ENCODE data around the gene SERPINI1. TPM values are rescaled to one million over a fixed set of nuclear protein-coding genes. Genes with fewer than 3 reads are reported as not detected.
A peak's percentile ranks its signal among the peaks of the same experiment; 100 is the strongest.

SERPINI1 gene
- total RNA-seq, 1 experiment from 2014 or later: 6.4 TPM

DNA sequence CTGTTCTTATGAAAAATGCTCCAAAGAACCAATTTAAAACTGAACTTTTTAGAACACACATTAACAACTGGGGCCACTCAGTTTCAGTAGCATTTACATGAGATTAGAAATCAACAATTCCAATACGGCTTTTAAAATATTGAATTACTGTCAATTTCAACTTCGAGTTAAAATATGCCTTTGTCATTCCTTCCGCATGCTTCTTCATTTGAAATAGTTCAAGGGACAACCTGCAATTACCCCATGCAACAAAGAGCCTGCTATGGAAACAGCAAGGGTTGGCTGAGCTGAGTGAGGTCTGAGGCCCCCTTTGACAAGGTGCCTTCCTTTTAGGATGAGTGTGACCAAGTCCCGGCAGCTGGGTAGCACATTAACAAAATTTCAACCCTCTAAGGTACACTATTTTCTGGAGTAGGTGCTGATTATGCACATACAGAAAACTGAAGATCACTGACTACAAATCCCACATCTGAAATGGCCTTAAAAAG is 12.5 kb upstream of the SERPINI1 start:
- ATAC-seq (peak; percentile 72), DNase-seq (ENCODE audit: low spot score) (no peak)
- peaks cover 17% of the 10 kb centered on the region for H3K9me3 Mint-ChIP-seq
- no peaks in the 10 kb centered on the region for H3K27me3 Mint-ChIP-seq (ENCODE audit: low read depth)
- ChIA-PET POLR2A (interaction anchor here (2.0 kb wide), 1 partner anchor 13 kb away, joined by 5 read pairs; the partner anchor contains the start of gene SERPINI1), CTCF (interaction anchor here (1.5 to 1.9 kb wide), 2 partner anchors 18 to 343 kb away, joined by 7 read pairs; partner anchors contain the start of gene ZBBX)
- H3K36me3 Mint-ChIP-seq: peaks cover 44% of the 10 kb centered on the region
- H3K4me3 Mint-ChIP-seq: no peak overlapping the region
- H3K27ac Mint-ChIP-seq: peak overlapping the region; percentile 62; the same call in 1 of the 2 replicates
- peaks cover 46% of the 10 kb centered on the region for H3K4me1 Mint-ChIP-seq
- TF ChIP-seq JAZF1 (CRISPR knock-in tag; IDR thresholded peaks at IDR 0.05) (no peak), FOXJ3 (CRISPR knock-in tag; IDR thresholded peaks at IDR 0.05; ENCODE audit: borderline replicate concordance) (no peak), ZBTB21 (CRISPR knock-in tag; IDR thresholded peaks at IDR 0.05; ENCODE audit: borderline replicate concordance) (no peak), NR3C1 (CRISPR knock-in tag; conservative IDR thresholded peaks at IDR 0.05; ENCODE audit: low read depth) (no peak), GTF2I (CRISPR knock-in tag; conservative IDR thresholded peaks at IDR 0.05) (no peak), GABPB1 (CRISPR knock-in tag; IDR thresholded peaks at IDR 0.05) (no peak), ATF3 (CRISPR knock-in tag; conservative IDR thresholded peaks at IDR 0.05) (no peak), PREB (CRISPR knock-in tag; IDR thresholded peaks at IDR 0.05; ENCODE audit: borderline replicate concordance) (no peak), ZNF263 (CRISPR knock-in tag; IDR thresholded peaks at IDR 0.05; ENCODE audit: low read depth) (no peak), ZNF232 (CRISPR knock-in tag; IDR thresholded peaks at IDR 0.05) (no peak), IRF1 (CRISPR knock-in tag; IDR thresholded peaks at IDR 0.05) (no peak), SMAD4 (CRISPR knock-in tag; IDR thresholded peaks at IDR 0.05) (no peak), SOX15 (CRISPR knock-in tag; IDR thresholded peaks at IDR 0.05) (no peak), TP53 (CRISPR knock-in tag; IDR thresholded peaks at IDR 0.05) (no peak), ZNF671 (CRISPR knock-in tag; IDR thresholded peaks at IDR 0.05) (no peak), STAT6 (CRISPR knock-in tag; conservative IDR thresholded peaks at IDR 0.05; ENCODE audit: low read depth) (no peak)
- TF ChIP-seq, protein P1, sequence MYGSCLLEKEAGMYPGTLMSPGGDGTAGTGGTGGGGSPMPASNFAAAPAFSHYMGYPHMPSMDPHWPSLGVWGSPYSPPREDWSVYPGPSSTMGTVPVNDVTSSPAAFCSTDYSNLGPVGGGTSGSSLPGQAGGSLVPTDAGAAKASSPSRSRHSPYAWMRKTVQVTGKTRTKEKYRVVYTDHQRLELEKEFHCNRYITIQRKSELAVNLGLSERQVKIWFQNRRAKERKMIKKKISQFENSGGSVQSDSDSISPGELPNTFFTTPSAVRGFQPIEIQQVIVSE (CRISPR knock-in tag; IDR thresholded peaks at IDR 0.05; ENCODE audit: borderline replicate concordance): no peak

GRCh38 chr3:167723872-167724271 is 11.6 kb upstream of the SERPINI1 start:
- peaks cover 17% of the 10 kb centered on the region for H3K9me3 Mint-ChIP-seq
- H3K4me3 Mint-ChIP-seq: no peak overlapping the region
- peak overlapping the region; percentile 88 for H3K27ac Mint-ChIP-seq
- no peaks in the 10 kb centered on the region for H3K27me3 Mint-ChIP-seq (ENCODE audit: low read depth)
- ChIA-PET POLR2A (no interaction called here), CTCF (interaction anchor here (1.5 to 1.9 kb wide), 2 partner anchors 17 to 344 kb away, joined by 7 read pairs; partner anchors contain the start of gene ZBBX)
- ATAC-seq: no peak; the same call in 1 of the 2 replicates
- peaks cover 36% of the 10 kb centered on the region for H3K36me3 Mint-ChIP-seq
- H3K4me1 Mint-ChIP-seq: peaks cover 54% of the 10 kb centered on the region
- no peak for DNase-seq (ENCODE audit: low spot score)
- no peak for TF ChIP-seq RELA (CRISPR knock-in tag; IDR thresholded peaks at IDR 0.05; ENCODE audit: borderline replicate concordance)
- no peak for TF ChIP-seq ZNF121 (CRISPR knock-in tag; IDR thresholded peaks at IDR 0.05)
- no peak for TF ChIP-seq TP53 (CRISPR knock-in tag; IDR thresholded peaks at IDR 0.05)
- TF ChIP-seq TEAD4 (CRISPR knock-in tag; IDR thresholded peaks at IDR 0.05): no peak
- TF ChIP-seq, protein P2, sequence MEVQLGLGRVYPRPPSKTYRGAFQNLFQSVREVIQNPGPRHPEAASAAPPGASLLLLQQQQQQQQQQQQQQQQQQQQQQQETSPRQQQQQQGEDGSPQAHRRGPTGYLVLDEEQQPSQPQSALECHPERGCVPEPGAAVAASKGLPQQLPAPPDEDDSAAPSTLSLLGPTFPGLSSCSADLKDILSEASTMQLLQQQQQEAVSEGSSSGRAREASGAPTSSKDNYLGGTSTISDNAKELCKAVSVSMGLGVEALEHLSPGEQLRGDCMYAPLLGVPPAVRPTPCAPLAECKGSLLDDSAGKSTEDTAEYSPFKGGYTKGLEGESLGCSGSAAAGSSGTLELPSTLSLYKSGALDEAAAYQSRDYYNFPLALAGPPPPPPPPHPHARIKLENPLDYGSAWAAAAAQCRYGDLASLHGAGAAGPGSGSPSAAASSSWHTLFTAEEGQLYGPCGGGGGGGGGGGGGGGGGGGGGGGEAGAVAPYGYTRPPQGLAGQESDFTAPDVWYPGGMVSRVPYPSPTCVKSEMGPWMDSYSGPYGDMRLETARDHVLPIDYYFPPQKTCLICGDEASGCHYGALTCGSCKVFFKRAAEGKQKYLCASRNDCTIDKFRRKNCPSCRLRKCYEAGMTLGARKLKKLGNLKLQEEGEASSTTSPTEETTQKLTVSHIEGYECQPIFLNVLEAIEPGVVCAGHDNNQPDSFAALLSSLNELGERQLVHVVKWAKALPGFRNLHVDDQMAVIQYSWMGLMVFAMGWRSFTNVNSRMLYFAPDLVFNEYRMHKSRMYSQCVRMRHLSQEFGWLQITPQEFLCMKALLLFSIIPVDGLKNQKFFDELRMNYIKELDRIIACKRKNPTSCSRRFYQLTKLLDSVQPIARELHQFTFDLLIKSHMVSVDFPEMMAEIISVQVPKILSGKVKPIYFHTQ (CRISPR knock-in tag; IDR thresholded peaks at IDR 0.05): no peak
- TF ChIP-seq GRHL2 (CRISPR knock-in tag; IDR thresholded peaks at IDR 0.05; ENCODE audit: insufficient replicate concordance, severe bottlenecking): no peak
- TF ChIP-seq E2F4 (CRISPR knock-in tag; IDR thresholded peaks at IDR 0.05; ENCODE audit: borderline replicate concordance, low read depth): no peak
- no peak for TF ChIP-seq ZMAT4 (CRISPR knock-in tag; IDR thresholded peaks at IDR 0.05)
- no peak for TF ChIP-seq TCF7 (CRISPR knock-in tag; IDR thresholded peaks at IDR 0.05; ENCODE audit: low read depth)
